HG03442 (cell line): ENCODE data around the gene SLC9A9.

ENCODE experiments used
- ATAC-seq: cut with Tn5 transposase; IDR thresholded peaks from one replicate; pipeline ENCODE4 v1.9.1; 2021; ENCODE audit warnings: mild to moderate bottlenecking, moderate library complexity; ENCODE audit not compliant: unreplicated experiment

SLC9A9 gene

DNA sequence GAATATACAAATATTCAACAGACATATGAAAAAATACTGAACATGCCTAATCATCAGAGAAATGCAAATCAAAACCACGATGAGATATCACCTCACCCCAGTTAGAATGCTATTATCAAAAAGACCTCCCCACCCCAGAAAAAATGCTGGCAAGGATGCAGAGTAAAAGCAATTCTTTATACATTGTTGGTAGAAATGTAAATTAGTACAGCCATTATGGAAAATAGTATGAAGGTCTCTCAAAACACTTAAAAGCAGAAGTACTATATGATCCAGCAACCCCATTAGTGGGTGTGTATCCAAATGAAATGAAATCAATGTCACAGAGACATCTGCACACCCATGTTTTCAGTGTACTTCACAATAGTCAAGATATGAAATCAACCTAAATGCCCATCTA lies 420.0 kb downstream of the SLC9A9 start:
- no peak for ATAC-seq

DNA sequence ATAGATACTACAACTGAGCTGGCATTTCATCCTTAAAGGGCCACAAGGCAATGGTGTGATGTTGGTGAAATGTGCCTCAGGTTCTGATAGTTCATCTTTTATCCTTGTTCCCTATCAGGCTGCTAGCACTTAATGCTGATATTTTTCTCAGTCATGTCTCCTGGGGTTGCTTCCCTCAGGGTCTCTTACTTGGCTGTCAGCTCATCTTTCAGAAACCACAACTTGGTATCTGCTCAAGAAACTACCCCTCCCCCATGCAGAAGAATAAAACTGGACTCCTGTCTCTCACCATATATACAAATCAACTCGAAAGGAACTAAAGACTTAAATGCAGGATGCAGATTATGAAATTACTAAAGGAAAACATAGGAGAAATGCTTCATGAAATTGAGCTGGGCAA lies 420.6 kb downstream of the SLC9A9 start:
- ATAC-seq = no peak

DNA sequence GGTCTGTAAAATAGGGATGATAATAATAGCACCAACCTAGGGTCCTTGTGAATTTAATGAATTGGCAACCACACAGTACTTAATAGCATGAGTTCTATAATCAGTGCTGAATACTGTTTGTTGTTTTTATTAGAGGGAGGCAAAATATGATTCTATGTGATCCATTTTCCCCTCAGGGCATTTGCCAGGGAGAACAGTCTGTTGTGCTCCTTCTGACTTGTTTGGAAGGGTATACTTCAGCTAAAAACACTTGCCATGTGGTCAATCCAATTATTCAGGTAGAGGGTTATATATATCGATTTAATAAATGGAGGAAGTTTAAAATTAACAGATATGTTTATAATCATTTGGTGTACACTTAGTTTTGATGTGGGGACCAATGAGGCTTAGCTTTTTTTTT lies 423.4 kb downstream of the SLC9A9 start:
- no peak for ATAC-seq

DNA sequence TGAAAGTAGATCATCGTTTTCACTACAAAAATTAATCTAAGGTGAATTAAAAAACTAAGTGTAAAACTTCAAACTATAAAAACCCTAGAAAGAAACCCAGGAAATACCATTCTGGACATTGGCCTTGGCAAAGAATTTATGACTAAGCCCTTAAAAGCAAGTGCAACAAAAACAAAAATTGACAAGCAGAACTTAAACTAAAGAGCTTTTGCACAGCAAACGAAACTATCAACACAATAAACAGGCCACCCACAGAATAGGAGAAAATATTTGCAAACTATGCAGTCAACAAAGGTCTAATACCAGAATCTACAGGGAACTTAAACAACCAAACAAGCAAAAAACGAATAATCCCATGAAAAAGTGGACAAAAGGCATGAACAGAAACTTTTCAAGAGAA lies 426.7 kb downstream of the SLC9A9 start:
- ATAC-seq = no peak

DNA sequence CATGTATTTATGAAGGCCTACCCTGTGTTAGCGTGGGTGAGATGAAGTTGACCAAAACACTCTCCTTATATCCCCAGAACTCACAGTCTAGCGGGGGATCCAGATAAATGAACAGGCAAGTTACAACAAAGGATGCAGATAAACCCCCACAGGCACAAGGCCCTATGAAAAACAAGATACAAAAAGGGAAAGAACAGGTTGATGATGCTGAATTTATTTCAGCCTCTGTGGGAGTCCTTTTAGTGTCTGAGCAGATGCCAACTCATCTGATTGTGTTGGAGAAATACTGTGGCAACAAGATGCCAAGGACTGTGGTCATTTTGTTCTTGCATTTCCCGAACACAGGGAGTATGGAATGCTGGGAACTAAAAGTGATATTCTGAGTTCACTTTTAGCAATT lies 428.7 kb downstream of the SLC9A9 start:
- no peak for ATAC-seq

DNA sequence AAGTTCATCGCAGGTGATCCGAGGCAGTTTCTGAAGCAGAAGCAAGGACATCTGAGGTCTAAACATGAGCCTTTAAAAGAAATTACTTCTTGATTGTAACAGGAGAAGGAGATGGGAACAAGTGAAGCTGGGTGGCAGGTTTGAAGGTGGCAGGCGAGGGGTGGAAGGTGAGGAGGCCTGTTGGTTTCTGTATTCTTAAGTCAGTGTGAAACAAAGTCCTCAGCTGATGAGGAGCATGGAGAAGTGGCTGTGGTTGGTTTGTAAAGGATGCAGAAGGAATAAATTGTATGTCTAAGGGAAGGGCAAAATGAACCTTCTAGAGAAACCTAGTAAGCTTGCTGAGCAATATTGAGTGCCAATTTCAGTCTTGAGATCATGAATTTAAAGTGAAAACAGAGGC lies 429.9 kb downstream of the SLC9A9 start:
- no peak for ATAC-seq

DNA sequence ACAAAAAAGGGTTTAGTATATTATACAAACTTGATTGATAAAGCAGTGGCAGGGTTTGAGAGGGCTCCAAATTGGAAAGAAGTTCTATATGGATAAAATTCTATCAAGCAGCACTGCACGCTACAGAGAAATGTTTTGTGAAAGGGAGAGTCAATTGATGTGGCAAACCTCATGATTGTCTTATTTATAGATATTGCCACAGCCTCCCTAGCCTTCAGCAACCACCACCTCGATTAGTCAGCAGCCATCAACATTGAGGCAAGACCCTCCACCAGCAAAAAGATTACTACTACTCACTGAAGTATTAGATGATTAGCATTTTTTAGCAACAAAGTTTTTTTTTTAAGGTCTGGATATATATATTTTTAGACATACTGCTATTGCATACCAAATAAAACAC lies 432.0 kb downstream of the SLC9A9 start:
- no peak for ATAC-seq

DNA sequence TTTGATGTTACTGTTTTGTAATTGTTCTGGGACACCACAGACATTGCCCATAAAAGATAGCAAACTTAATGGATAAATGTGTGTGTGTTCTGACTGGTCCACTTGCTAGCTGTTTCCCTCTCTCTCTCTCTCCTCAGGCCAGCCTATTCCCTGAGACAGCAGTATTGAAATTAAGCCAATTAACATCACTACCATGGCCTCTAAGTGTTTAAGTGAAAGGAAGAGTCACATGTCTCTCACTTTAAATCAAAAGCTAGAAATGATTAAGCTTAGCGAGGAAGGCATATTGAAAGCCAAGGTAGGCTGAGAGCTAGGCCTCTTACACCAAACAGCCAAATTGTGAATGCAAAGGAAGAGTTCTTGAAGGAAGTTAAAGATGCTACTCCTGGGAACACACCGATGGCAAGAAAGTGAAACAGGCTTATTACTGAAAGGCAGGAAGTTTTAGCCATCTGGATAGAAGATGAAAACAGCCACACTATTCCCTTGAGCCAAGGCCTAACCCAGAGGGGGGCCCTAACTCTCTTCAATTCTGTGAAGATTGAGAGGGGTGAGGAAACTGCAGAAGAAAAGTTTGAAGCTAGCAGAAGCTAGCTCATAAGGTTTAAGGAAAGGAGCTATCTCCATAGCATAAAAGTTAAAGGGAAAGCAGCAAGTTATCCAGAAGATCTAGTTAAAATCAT lies 433.6 kb downstream of the SLC9A9 start:
- ATAC-seq = no peak

DNA sequence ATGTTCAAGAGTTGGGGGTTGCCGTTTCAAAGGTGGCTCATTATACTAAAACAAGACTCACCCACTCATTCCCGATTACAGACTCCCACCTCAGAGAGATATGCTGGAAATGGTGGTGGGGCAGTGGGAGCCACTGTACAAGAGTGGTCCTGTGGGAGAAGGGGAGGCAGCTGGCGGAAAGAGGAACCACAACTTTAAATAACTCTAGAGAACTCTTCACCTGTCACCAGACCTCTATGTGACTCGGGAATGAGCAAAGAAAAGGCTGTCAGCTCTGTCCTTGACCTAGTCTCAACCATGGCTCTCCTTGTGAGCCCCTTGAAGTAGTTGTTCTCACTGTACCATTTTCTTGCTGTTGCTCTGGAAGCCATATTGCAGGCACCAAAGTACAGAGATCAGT lies 434.9 kb downstream of the SLC9A9 start:
- no peak for ATAC-seq

DNA sequence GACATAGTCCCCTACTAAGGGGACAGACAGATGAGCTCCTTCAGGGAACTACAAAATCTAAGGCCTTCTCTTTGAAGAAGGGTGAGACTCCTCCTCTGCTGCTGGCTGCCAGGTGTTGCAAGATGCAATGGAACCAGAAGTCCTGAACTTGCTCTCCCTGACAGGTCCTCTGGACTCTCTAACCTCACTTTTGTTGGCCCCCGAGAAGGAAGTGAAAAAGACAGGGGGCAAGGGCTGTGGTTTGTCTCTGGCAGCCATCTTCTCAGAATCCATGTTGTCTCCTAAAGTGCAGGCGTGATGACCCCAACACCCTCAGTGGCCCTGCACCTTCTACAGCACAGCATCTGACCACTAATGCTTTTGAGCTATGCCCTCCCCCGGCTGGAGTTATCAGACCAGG lies 436.2 kb downstream of the SLC9A9 start:
- peak; percentile 42 for ATAC-seq

DNA sequence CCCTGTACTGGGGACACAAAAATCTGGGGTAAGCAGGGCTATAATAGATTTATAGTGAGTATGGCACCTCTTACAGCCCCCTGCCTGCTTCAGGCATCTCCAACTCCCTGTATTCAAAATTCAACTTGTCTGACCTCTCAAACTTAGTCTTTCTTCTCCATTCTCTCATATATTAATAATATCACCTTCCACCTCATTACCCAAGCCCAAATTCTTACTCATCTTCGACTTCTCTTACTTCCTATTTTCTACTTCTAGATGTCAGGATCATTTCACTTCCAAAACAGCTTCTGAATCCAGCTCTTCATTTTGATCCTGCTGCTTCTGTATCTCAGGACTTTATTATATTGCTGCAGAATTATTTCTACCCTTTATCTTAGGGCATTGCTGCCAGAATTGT lies 438.0 kb downstream of the SLC9A9 start:
- no peak for ATAC-seq

DNA sequence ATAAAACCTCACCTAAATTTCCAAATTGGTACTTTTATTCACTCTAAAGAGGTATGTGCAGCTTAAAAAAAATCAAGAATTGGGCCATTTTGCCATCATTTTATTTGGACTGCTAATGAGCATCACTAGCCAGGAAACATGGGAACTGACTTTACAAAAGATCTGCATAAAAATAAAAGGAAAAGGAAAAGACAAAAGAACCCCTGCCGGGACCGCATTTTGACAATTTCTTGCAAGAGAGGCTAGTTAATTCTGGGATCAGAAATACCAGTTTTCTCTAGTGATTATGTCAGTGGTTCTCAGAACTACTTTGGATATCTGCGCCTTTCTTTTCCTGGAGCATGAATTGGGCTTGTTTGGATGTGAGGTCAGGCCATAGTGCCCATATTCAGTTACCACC lies 439.5 kb downstream of the SLC9A9 start:
- ATAC-seq = no peak

DNA sequence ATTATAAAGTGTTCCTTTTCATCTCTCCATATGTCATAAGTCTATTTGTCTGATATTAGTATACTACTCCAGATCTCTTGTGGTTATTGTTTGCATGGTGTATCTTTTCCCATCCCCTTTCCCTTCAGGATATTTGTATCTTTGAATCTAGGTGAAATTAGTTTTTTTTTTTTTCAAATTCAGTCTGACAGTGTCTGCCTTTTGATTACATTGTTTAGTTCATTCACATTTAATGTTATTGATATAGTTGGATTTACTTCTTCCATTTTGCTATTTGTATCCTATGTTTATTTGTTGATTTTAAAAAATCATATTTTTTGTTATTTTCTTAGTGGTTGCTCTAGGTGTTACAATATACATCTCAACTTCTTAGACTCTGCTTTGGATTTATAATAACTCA lies 445.7 kb downstream of the SLC9A9 start:
- no peak for ATAC-seq

DNA sequence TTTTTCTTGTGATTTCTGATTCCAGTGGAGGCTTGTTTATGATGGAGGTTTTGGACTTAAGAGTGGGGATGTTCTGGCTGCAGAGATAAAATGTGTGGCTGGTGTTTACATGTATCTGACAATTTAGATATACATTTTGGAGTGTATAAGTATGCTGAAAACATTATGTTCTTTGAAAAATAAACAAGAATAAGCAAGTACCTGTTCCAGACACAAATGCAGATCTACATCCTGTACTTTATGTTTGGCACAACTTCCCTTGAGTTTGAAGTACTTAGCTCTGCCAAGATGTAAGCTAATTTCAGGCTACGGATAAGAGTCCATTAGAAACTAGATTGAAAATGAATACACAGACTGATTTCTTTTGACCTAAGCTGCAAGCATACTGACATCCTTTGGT lies 451.5 kb downstream of the SLC9A9 start:
- ATAC-seq = no peak

DNA sequence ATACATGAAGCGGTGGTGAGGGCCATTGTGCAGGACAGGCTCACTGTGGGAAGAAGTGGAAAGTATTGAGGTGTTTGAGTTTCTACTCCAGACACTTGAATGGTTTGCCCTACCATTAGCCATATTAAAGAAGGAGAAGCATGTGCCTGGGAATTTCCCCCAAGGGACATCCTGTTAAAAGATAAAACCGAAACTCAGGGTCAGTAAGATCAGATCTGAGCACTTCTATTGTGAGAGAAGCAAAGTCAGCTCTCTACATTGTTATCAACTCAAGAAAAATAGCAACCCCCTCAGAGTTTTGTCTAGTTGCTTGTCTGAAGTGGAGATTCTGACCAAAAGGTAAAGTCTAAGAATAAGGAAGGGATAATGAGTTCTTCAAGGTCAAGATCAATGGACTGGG lies 458.9 kb downstream of the SLC9A9 start:
- ATAC-seq = no peak

DNA sequence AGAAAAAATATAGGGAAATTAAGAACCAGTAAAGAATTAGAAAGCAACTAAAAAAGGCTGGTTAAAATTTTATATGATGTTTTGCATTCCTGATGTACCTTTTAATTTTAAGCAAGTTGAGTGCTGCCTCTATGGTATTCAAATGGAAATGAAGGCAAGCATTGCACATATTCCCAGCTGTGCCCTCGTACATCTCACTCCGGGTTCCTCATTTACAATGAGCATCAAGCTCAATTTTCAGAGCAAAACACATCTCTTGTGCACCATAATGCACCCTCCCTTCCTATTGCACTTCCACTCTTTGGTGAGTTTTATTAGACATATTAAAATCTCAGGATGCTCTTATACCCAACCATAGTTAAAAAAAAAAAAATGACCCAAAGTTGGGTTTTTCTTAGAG lies 460.8 kb downstream of the SLC9A9 start:
- no peak for ATAC-seq

DNA sequence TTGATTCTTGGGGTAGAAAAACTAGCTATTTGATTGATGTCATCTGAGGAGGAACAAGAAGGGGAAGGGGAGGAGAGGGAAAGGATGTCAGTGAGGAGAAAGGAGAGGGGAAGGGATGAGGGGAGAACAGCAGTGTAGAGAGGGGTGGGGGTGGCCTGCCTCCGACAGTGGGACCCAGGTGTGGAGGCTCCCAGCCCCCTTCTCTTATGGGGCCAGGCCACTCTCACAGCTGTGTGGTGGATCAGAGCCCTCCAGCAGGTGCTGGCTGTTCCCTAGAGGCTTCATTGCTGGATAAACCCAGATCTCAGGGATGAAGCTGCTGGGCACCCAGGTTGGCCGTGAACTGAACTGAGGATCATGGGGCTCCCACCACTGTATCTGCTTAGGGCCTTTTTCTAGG lies 464.2 kb downstream of the SLC9A9 start:
- ATAC-seq = no peak

DNA sequence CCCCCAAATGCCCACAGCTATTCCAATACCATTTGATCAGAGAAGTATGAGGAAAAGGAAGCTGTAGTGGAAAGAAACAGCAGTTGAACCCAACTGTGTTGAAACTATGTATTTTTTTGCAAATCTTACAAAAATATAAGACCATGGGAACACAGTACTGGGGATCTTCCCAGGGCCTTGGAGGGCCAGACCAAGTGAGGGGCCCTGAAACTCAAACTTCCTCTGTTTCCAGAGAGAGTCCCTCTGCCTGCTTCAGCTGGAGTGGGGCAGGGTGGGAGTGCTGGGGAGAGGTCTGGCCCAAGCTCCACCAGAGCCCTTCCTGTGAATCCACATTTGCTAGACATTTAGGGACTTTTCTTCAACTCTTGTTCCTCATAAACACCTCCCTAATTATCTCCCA lies 464.8 kb downstream of the SLC9A9 start:
- no peak for ATAC-seq

DNA sequence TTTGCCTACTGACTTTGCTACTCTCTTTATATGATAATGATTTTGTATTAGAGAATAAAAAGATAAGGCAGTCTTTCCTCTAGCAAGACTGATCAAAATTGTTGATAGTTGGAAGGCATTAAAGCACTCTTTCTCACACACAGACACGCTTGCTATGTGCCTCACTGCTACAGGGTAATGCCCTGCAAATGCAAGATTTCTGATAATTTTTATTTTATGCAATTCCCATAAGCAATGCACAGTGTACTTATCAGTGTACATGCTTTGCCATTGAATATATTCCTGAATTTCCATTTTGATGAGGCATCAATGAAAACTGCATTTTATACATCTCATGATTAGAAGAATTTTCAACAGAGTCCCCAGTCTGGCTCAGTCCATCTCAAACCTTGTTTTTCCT lies 465.5 kb downstream of the SLC9A9 start:
- ATAC-seq = no peak

DNA sequence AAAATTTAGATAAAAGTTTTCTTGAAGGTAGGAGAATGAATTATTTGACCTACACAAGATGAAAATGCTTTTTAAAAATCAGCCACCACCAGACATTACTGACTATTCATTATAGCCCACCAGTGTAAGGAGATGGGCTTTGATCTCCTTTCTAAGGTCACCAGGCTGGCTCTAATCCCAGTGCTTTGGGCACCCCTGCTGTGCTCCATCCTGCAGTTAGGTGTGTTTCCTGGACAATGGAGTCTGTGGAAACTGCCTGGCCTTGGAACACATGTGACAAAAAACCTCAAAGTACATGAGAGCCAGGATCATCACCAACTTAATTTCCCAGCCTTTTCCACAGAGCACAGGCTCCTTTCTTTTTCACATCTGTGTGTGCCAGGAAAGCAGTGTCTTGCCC lies 467.8 kb downstream of the SLC9A9 start:
- ATAC-seq = no peak

DNA sequence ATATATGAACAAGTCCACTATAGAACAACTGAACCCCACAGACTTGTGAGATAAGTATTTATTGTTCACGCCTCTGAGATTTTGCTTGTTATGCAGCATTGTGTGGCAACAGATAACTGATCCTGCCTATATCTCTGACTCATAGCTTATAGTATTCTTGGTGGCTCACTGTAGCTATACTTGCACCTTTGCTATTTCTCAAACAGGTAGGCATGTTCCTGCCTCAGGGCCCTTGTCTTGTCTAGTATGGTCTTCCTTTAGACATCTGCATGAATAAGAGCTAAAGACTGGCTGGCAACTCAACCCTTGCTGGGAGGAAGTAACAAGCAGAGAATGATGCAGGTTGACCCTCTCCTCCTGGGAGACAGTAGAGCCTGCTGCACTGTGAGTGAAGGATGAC lies 472.6 kb downstream of the SLC9A9 start:
- no peak for ATAC-seq

DNA sequence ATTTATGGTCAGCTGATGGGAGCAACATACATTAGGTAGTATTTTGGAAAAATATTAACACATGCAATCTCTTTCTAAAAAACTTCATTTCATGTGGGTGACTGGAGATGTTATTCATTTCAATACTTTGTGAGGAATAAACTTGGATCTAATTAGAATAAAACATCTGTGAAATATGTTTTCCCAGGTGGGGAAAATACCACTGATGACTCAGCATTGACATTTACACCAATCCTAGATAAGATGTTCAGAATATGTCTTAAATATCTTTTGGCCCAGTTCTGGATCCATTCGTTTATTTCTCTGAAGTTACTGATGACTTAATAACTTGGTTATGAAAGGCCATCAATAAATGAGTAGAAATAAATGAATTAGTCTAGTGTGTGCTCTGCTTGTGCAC lies 481.1 kb downstream of the SLC9A9 start:
- no peak for ATAC-seq

DNA sequence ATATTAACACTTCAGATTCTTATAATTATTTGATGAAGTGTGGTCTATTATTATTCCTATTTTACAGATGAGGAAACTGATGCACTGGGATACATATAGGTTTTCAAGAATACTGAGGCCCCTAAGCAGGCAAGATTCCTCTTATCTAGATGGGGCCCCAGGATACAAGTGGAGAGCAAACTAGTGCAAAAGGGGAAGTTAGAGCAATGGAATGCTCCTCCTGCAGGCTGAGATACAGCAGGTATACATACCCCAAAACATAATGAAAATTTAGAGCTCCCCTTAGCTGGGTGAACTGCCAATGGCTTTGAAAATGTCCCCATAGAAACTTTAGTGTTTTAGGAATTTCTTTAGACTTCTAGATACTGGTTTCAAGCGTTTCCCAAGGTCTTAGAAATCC lies 481.6 kb downstream of the SLC9A9 start:
- no peak for ATAC-seq

DNA sequence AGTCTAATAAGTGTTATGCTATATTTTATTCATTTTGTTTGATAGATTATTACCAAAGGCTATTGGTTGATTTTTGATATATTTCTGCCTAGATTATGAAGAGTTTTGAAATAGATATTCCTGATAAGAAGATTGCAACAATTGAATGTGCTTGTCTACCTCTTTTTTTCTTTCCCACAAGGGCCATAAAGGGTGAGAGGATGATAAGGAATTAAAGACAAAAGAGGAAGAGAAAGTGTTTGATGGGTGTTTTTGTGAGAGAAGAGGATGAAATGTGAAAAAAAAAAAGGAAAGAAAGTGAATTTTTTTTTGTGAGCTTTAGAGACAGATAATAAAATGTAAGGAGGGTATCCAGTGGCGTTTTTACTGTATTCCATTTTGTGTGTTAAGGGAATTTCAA lies 484.3 kb downstream of the SLC9A9 start:
- ATAC-seq = no peak
